Mesothelial cell of epicardium (in vitro differentiated cells): ENCODE data around the gene HCN3. TPM values are rescaled to one million over a fixed set of nuclear protein-coding genes. Genes with fewer than 3 reads are reported as not detected.

Source experiments
- DNase-seq, 2 experiments: peaks; one replicate each; pipeline ENCODE4 v3.0.0; 2021; ENCODE audit warnings: low spot score in 2 of 2; ENCODE audit not compliant: unreplicated experiment in 2 of 2
- H3K27ac Mint-ChIP-seq: 2 replicates; pipeline ENCODE4 v1.8.0; 2021; ENCODE audit warnings: mixed read lengths
- H3K27me3 Mint-ChIP-seq: 2 replicates; pipeline ENCODE4 v1.8.0; 2021; ENCODE audit warnings: low read depth, mixed read lengths
- H3K36me3 Mint-ChIP-seq: 2 replicates; pipeline ENCODE4 v1.8.0; 2021; ENCODE audit warnings: mixed read lengths
- H3K4me1 Mint-ChIP-seq: 2 replicates; pipeline ENCODE4 v1.8.0; 2021; ENCODE audit warnings: mixed read lengths
- H3K4me3 Mint-ChIP-seq: 2 replicates; pipeline ENCODE4 v1.8.0; 2021; ENCODE audit warnings: mild to moderate bottlenecking, moderate library complexity, mixed read lengths
- H3K9me3 Mint-ChIP-seq: 2 replicates; pipeline ENCODE4 v1.8.0; 2021; ENCODE audit warnings: mixed read lengths
- CTCF ChIP-seq: fragments of 200-600 bp; sonication (generic); IDR thresholded peaks from one replicate; pipeline ENCODE4 v1.5.0; 2021; ENCODE audit warnings: antibody characterized with exemption; ENCODE audit not compliant: unreplicated experiment
- total RNA-seq: library from RNA; stranded (reverse); gene quantifications from 3 replicates; pipeline ENCODE4 v1.2.1, GENCODE V29; 2021

Gene HCN3
- total RNA-seq, 1 donor from 2014 or later, result 13.1 TPM

GRCh38 chr1:155277902-155278688 is 832 bp downstream of the HCN3 start:
- Mint-ChIP-seq H3K9me3 (no peaks in the 10 kb centered on the region), H3K27ac (peak overlapping the region; percentile 65), H3K4me3 (peak overlapping the region; percentile 76), H3K27me3 (no peaks in the 10 kb centered on the region), H3K4me1 (peaks cover 16% of the 10 kb centered on the region), H3K36me3 (peaks cover 7% of the 10 kb centered on the region)
- TF ChIP-seq CTCF, result peak; percentile 34
- DNase-seq, result peak; percentile 76 to 83

- Mint-ChIP-seq H3K9me3 (no peaks in the 10 kb centered on the region), H3K27me3 (no peaks in the 10 kb centered on the region), H3K27ac (peak overlapping the region; percentile 65), H3K4me1 (peaks cover 15% of the 10 kb centered on the region), H3K4me3 (peak overlapping the region; percentile 76), H3K36me3 (peaks cover 7% of the 10 kb centered on the region)
- DNase-seq, result no peak
- TF ChIP-seq CTCF, result no peak
These were observed 1.5 kb downstream of the HCN3 start for GRCh38 chr1:155278689-155279160.

- Mint-ChIP-seq H3K9me3 (no peaks in the 10 kb centered on the region), H3K36me3 (peaks cover 7% of the 10 kb centered on the region), H3K27ac (no peak overlapping the region), H3K4me3 (no peak overlapping the region), H3K4me1 (peaks cover 12% of the 10 kb centered on the region), H3K27me3 (no peaks in the 10 kb centered on the region)
- no peak for TF ChIP-seq CTCF
- DNase-seq, result no peak
These were observed 2.0 kb downstream of the HCN3 start for GRCh38 chr1:155279268-155279667.

GRCh38 chr1:155282488-155283091 is 5.3 kb downstream of the HCN3 start:
- Mint-ChIP-seq H3K9me3 (no peaks in the 10 kb centered on the region), H3K4me3 (no peak overlapping the region), H3K36me3 (peaks cover 7% of the 10 kb centered on the region), H3K4me1 (peaks cover 6% of the 10 kb centered on the region), H3K27ac (no peak overlapping the region), H3K27me3 (no peaks in the 10 kb centered on the region)
- no peak for DNase-seq
- TF ChIP-seq CTCF, result no peak

- no peak overlapping the region for H3K4me3 Mint-ChIP-seq
- no peak for DNase-seq
- H3K36me3 Mint-ChIP-seq, result peaks cover 16% of the 10 kb centered on the region
- H3K4me1 Mint-ChIP-seq, result no peaks in the 10 kb centered on the region
- no peak for TF ChIP-seq CTCF
- H3K27me3 Mint-ChIP-seq, result no peaks in the 10 kb centered on the region
- no peaks in the 10 kb centered on the region for H3K9me3 Mint-ChIP-seq
- H3K27ac Mint-ChIP-seq, result no peak overlapping the region
These were observed 7.2 kb downstream of the HCN3 start for GRCh38 chr1:155284476-155284875.
